HG03095 (cell line): ENCODE data around the gene MMP17.
A peak's percentile ranks its signal among the peaks of the same experiment; 100 is the strongest.

ENCODE experiments used
- ATAC-seq: cut with Tn5 transposase; IDR thresholded peaks from one replicate; pipeline ENCODE4 v1.9.1; 2021; ENCODE audit warnings: moderate library complexity; ENCODE audit not compliant: unreplicated experiment

MMP17 gene

DNA sequence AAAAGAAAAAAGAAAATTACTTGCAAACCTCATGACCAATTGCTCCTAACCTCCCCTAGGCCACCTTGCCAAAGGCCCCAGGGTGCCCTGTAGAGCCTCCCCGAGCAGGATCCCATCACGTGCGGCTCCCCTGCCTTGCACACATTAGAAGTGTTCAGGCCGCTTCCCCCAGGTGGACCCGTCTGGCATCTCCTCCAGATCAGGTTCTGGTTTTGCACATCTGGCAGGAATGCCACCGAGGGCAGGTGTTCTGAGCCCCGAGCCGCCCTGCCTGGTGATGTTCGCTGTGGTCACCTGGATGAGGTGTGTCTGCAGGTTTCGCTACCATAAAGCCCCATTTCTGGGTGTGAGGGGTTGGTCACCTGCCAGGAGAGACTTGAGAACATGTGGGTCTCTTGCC, 19.3 kb downstream of the MMP17 start:
- no peak for ATAC-seq

DNA sequence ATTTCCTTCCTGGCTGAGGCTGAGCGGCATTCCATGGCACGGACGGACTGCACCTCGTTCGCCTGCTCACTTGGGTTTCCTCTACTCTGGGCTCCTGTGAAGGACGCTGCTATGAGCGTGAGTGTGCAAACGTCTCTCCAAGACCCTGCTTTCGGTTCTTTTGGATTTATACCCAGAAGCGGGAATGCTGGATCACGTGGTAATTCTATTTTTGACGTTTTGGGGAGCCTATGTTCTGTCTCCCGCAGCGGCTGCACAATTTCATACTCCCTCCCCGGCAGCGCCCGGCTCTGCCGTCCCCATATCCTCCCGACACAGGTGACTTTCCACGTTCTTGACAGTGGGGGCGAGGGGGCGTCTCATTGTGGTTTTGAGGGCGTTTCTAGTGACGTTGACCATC, 20.6 kb downstream of the MMP17 start:
- no peak for ATAC-seq

DNA sequence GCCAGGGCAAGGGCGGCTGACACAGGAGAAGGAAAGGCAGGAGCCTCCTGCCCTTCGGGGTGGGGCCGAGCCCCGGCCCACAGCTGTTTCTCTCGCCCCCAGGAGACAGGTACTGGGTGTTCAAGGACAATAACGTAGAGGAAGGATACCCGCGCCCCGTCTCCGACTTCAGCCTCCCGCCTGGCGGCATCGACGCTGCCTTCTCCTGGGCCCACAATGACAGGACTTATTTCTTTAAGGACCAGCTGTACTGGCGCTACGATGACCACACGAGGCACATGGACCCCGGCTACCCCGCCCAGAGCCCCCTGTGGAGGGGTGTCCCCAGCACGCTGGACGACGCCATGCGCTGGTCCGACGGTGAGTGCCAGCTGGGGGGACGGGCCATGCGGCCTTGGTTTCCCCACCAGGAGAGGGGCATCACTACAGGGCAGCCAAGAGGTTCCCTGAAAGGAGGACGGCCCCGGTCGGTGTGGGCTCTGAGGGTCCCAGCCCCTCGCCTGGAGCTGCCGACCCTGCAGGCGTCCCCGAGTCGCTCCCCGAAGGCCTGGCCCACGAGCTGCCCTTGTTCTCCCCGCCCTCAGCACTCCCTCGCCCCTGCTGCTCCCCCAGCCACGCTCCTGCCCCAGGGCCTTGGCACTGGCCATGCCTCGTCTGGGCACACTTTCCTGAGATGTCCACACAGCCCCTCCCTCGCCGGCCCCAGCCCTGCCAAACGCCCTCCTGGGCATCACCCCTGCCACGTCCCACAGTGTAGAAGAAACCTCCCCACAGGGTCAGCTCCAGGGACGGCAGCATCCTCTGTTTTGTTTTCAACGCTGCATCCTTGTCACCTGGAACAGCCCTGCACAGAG, 21.7 kb downstream of the MMP17 start:
- no peak for ATAC-seq

DNA sequence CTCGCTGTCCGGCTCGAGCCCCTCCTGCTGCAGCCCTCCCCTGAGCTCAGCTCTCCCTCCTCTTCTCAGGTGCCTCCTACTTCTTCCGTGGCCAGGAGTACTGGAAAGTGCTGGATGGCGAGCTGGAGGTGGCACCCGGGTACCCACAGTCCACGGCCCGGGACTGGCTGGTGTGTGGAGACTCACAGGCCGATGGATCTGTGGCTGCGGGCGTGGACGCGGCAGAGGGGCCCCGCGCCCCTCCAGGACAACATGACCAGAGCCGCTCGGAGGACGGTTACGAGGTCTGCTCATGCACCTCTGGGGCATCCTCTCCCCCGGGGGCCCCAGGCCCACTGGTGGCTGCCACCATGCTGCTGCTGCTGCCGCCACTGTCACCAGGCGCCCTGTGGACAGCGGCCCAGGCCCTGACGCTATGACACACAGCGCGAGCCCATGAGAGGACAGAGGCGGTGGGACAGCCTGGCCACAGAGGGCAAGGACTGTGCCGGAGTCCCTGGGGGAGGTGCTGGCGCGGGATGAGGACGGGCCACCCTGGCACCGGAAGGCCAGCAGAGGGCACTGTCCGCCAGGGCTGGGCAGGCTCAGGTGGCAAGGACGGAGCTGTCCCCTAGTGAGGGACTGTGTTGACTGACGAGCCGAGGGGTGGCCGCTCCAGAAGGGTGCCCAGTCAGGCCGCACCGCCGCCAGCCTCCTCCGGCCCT, 22.8 kb downstream of the MMP17 start:
- ATAC-seq: no peak

DNA sequence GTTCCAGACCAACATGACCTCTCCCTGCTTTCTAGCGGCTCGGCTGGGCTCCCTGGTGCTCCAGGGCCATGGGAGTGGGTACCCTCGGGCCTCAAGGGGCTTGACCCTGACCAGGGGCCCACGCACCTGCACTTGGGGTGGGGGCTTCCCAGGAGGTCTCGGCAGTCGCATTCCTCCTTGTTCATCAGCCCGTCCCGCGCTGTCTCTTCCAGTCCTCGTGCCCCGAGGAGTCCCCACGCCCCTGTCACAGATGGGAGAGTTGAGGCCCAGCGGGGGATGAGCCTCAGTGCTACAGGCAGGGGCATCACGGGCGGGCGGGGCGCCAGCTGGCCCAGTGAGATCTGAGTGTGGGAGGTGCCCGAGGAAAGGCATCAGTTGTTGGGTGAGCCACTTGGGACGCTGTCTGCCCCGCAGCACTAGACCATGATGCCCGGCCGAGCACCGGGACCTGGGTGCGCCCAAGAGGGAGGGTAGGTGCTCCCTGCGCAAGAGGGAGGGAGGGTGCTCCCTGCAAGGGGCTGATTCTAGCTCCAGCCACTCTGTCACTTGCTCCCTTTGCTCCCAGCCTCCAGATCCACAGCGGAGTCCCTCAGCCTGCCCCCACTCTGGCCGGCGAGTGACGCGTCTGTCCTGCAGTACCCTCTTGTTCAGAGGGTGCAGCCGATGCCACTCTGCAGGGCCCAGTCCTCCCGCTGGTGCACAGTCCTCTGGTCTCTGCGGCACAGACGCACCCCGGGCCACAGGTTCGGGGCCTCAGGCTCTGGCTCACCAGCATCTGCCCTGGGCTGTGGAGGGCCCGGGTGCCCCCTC, 23.8 kb downstream of the MMP17 start:
- ATAC-seq: no peak

DNA sequence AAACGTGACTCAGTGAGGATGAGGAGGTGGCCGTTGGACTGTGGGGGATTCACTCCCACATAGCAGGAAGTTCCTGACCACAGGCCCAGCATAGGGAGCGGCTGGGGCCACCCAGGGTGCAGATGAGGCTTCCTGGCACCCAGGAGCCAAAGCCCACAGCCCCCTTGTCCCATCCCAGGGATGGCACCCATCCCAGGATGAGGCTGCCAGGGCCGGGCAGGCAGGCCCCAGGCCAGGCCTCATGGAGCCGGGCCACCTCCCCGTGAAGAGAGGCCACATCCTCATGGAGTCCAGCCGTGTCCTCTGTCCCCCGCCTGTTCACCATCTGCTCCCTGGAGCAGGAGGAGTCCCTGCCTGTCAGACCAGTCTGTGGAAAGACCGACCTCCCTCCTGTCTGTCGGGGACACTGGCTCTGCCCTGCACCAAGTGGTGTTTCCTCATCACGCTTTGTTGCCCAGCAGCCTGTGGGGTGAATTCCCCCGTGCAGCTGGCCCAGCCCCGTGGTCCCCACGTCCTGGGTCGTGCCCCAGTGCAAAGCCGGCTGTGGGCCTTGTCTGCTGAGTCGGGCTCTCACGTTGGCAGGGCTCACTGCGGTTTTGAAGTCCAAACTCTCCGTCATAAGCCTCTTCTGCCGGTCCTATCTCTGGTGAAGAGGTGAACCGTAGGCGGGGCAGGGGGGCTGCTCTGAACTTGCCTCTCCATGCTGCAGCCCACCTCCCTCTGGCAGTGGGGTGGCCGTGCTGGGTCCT, 24.5 kb downstream of the MMP17 start:
- peak; percentile 54 for ATAC-seq

DNA sequence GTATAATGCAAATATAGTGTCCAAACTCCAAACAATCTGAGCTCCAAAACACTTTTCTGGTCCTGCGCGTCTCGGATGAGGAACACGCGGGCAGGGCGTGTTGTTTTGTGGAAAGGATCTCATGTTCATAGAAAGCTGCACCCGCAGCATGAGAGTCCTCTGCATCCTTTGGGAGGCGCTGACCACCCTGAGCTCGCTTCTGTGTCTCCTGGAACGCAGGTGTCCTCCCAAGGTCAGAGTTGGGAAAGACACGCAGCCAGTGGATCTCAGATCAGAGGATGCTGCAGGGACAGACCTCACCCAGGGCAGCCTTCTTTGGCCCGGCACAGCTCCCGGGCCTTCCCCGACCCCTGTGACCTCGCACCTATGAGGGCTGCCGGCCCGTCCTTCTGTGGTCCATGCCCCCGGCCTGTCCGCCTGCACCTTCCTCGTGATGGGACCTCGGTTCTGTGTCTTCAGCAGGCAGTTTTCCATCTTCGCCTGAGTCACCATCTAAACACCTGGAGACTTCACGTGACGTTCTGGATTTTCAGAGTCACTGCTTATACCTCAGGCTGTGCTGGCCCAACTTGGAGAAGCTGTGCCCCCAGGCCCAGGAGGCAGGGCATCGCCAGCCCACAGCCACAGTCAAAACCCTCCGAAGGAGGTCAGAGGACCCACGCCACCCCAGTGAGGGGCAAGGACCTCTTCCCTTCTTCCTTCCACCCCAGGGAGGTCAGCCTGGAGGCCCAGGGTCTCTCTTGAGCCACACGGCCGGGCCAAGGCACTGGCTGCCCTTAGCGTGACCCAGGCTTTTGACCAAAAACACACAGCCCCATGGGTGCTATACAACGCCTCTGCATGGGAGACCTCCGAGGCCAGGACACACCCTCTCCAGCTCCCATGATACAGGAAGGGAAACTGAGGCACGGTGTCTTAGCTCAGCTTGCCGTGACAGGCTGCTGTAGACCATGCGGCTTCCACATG, 25.9 kb downstream of the MMP17 start:
- no peak for ATAC-seq

DNA sequence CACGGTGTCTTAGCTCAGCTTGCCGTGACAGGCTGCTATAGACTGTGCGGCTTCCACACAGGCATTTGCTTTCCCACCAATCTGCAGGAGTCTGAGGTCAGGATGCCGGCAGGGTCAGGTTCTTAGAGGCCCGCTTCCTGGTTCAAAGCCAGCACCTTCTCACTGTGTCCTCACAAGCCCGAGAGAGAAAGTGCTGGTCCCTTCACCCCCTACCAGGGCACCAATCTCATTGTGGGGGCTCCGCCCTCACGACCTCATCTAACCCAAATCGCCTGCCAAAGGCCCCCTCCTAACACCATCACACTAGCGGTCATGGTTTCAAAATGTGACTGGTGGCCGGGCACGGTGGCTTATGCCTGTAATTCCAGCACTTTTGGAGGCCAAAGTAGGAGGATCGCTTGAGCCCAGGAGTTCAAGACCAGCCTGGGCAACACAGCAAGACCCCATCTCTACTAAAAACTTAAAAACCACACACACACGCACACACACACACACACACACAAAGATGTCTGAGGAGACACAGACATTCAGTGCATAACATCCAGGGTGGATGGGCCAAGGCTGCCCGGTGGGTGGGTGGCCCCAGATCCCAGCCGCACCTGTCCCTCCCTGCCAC, 26.8 kb downstream of the MMP17 start:
- ATAC-seq: no peak

DNA sequence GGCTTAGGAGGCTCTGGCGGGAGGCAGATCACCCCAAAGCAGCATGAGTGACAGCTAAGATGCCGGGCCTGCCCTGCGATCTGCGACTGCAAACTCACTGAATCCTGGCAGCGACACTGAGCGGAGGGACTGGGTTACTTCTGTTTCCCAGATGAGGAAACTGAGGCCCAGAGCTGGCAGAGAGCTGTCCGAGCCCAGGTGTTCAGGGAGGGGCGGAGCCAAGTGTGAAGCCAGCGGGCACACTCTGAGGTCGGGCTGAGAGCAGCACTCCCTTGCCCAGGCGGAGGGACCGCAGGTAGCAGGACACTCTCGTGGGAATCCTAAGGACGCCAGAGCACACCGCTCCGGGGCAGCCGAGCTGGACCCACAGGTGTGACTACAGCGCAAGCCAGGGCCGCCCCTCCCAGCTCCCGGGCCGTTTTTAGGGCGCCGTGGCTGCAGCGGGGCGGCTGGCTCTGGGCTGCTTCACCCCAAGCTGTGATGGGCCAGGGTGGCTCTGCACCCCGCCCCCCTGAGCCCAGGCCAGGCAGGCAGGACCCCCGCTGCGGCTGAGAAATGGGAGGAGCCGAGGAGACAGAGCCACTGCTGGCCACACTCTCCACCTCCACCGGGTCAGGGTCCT, 27.4 kb downstream of the MMP17 start:
- ATAC-seq: no peak

DNA sequence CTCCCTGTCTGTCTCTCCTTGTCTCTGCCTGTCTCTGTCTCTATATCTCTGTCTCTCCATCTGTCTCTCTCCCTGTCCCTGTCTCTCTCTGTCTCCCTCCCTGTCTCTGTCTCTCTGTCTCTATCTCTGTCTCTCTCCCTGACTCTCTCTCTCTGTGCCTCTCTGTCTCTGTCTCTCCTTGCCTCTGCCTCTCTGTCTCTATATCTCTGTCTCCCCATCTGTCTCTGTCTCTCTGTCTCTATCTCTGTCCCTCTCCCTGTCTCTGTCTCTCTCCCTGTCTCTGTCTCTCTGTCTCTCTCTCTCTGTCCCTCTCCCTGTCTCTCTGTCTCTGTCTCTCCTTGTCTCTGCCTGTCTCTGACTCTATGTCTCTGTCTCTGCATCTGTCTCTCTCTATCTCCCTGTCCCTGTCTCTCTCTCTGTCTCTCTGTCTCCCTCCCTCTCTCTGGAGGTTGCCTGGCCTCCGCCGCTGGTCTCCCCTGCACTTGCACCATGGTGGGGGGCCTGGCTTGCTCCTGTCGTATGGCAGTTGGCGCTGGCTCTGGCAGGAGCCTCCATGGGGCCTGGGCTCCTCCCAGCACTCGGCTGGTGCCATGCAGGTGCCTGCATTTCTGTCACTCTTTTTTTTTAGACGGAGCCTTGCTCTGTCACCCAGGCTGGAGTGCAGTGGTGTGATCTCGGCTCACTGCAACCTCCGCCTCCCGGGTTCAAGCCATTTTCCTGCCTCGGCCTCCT, 28.3 kb downstream of the MMP17 start:
- no peak for ATAC-seq

DNA sequence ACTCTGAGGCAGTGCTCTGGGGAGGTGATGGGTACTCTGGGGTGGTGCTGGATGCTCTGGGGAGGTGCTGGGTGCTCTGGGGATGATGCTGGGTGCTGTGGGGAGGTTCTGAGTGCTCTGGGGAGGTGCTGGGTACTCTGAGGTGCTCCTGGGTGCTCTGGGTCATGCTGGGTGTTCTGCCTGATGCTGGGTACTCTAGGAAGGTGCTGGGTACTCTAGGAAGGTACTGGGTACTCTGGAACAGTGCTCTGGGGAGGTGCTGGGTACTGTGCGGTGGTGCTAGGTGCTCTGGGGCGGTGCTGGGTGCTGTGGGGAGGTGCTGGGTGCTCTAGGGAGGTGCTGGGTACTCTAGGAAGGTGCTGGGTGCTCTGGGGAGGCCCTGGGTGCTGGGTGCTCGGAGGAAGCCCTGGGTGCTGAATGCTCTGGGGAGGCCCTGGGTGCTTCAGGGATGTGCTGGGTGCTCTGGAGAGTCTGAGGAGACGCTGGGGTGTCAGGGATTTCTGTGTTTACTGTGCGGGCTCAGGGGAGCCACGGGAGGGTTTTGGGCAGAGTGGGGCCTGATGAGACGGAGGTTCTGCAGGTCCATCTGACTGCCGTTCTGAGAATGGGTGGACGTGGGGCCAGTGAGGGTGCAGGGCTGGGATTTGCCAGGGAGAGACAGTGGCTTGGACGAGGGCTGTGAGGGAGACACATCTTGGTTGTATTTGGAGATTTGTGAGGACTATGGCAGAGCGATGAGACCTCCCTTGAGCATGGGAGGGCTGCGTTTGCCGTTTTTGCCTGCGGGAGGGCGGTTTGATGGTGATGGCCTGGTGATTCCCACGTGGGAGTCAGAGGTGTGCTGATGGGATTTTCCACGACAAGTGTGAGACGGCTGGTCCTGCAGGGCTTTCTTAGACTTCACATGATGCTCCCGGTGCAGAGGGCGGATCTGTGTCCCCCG, 30.0 kb downstream of the MMP17 start:
- no peak for ATAC-seq

DNA sequence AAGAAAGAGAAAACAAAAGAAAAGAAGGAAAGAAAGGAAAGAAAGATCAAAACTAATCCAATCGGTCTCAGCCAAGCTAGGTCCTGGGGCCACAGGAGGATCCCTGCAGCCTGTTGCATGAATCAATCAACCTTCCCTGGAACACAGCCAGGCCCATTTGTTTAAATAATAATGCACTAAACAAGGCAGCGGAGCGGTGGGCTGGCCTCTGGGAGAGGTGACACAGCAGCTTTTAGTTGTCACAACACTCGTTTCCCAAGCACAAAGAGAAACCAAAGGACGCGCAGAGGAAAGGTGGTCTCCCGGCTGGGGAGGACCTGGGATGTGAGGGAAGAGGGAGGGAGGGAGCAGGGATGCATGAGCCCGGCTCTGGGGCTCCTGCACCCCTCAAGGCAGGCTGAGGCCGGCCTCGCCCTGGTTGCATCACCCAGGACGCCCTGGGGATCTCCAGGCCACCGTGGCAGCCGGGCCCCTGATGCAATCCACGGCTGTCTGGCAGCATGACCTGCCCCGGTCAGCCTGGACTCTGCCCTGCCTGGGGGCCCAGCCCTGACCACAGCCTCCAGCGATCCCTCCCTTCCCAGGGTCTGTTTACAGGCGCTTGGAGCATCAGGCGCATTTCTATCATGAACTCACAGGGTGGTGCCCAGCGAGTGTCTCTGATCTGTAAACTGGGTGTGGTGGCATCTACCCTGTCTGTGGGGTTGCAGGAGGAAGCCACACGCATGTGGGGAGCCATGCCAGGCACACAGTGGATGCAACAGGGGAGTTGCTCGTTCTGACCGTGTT, 32.5 kb downstream of the MMP17 start:
- no peak for ATAC-seq

DNA sequence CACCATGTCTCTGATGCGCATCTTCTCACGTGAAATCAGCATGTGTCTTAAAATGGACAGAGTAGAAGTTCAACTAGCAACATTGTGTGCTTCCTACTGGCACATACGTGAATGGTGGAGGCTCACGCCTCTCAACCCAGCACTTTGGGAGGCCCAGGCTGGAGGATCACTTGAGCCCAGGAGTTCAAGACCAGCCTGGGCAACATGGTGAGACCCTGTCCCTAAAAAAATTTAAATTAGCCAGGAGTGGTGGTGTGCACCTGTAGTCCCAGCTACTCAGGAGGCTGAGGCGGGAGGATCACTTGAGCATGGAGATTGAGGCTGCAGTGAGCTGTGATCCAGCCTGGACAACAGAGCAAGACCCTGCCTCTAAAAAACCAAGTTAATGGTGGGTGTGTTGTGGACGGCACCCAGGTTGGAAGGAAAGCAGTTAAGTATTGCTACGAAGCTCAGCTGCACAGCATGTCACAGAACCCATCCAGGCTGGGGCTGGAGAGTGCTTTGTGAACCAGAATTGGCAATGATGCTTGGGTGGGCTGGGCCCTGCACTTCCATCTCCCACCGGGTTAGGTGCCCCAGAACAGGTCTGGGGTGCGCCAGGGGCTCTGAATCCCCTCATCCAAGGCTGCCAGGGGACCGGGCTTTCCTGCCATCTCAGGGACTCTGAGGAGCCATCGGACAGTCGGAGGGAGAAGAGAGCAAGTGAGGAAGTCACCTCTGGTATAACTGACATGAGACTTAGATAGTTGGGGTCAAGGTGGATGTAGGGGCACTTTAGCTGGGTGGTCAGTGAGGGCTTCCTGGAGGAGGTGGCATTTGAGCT, 33.3 kb downstream of the MMP17 start:
- ATAC-seq: no peak

DNA sequence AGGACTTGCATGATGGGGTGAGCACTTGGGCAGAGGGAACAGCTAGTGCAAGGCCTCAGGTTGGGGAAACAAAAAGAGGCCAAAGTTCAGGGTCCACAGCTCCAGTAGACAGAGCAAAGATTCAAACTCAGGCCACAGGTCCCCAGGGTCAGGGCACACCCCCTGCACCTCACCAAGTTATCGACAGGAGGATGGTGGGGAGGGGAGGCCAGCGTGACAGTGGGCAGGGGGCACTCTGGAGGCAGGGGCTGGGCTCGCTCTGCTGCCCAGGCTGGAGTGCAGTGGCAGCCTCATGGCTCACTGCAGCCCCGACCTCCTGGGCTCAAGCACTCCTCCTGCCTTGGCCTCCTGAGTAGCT, 33.9 kb downstream of the MMP17 start:
- no peak for ATAC-seq

DNA sequence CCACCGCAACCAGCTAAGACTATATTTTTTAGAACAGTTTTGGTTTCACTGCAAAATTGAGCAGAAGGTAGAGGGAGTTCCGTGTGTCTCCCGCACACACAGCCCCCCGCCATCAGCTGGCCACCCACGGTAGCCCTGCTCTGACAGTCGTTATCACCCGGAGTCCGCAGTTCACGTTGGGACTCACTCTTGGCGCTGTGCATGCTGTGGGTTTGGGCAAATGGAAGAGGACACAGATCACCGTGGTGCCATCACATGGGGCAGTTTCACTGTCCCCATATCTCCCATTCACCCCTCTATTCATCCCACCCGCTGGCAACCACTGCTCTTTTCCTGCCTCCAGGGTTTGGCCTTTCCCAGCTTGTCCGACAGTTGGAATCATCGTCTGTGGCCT, 34.4 kb downstream of the MMP17 start:
- ATAC-seq: no peak
